H9 (cell line): ENCODE data around the gene SHCBP1. TPM values are rescaled to one million over a fixed set of nuclear protein-coding genes. Genes with fewer than 3 reads are reported as not detected.

Source experiments
- DNase-seq: peaks from one replicate; pipeline ENCODE4 v3.0.0-alpha.2; 2017
- H2AFZ ChIP-seq: one replicate; pipeline ENCODE4 v1.6.1; 2013; ENCODE audit warnings: mild to moderate bottlenecking, low read length, control low read depth, moderate library complexity
- H2AK5ac ChIP-seq: 2 replicates; pipeline ENCODE4 v1.6.1; 2013; ENCODE audit warnings: low read length, control low read depth, mixed read lengths; ENCODE audit not compliant: insufficient read length
- H2BK120ac ChIP-seq: one replicate; pipeline ENCODE4 v1.6.1; 2013; ENCODE audit warnings: low read depth, mild to moderate bottlenecking, low read length, control low read depth, inconsistent platforms; ENCODE audit not compliant: poor library complexity, severe bottlenecking
- H2BK12ac ChIP-seq: 2 replicates; pipeline ENCODE4 v1.6.1; 2013; ENCODE audit warnings: low read length, control low read depth, mixed read lengths, low read depth; ENCODE audit not compliant: insufficient read length
- H2BK15ac ChIP-seq: 2 replicates; pipeline ENCODE4 v1.6.1; 2013; ENCODE audit warnings: low read depth, low read length, control low read depth
- H2BK20ac ChIP-seq: one replicate; pipeline ENCODE4 v1.6.1; 2013; ENCODE audit warnings: low read depth, mild to moderate bottlenecking, low read length, control low read depth, inconsistent platforms; ENCODE audit not compliant: poor library complexity, severe bottlenecking
- H2BK5ac ChIP-seq: 2 replicates; pipeline ENCODE4 v1.6.1; 2013; ENCODE audit warnings: low read length, control low read depth, mixed read lengths; ENCODE audit not compliant: insufficient read length
- H3K14ac ChIP-seq: 2 replicates; pipeline ENCODE4 v1.6.1; 2013; ENCODE audit warnings: low read length, control low read depth; ENCODE audit not compliant: insufficient read depth
- H3K18ac ChIP-seq: 2 replicates; pipeline ENCODE4 v1.6.1; 2013; ENCODE audit warnings: low read depth, mild to moderate bottlenecking, mixed read lengths, low read length, control low read depth; ENCODE audit not compliant: insufficient read length
- H3K23ac ChIP-seq: 2 replicates; pipeline ENCODE4 v1.6.1; 2013; ENCODE audit warnings: low read length, control low read depth, mixed read lengths, low read depth; ENCODE audit not compliant: insufficient read length
- H3K23me2 ChIP-seq: 2 replicates; pipeline ENCODE4 v1.6.1; 2013; ENCODE audit warnings: low read depth, mild to moderate bottlenecking, mixed read lengths, low read length, control low read depth; ENCODE audit not compliant: insufficient read length, poor library complexity, severe bottlenecking
- H3K27ac ChIP-seq: 2 replicates; pipeline ENCODE4 v1.5.1; 2013; ENCODE audit warnings: low read length, control low read depth, mixed read lengths, low read depth; ENCODE audit not compliant: insufficient read length
- H3K27me3 ChIP-seq: 2 replicates; pipeline ENCODE4 v1.6.1; 2013; ENCODE audit warnings: low read length, control low read depth, inconsistent platforms; ENCODE audit not compliant: insufficient read depth
- H3K4ac ChIP-seq: 2 replicates; pipeline ENCODE4 v1.6.1; 2013; ENCODE audit warnings: low read depth, mild to moderate bottlenecking, control low read depth, inconsistent platforms, low read length, moderate library complexity
- H3K4me1 ChIP-seq: 2 replicates; pipeline ENCODE4 v1.6.1; 2013; ENCODE audit warnings: low read length, control low read depth, inconsistent platforms; ENCODE audit not compliant: insufficient read depth
- H3K4me2 ChIP-seq: 2 replicates; pipeline ENCODE4 v1.6.1; 2013; ENCODE audit warnings: low read length, control low read depth, mixed read lengths; ENCODE audit not compliant: insufficient read length, insufficient read depth
- H3K56ac ChIP-seq: 2 replicates; pipeline ENCODE4 v1.6.1; 2013; ENCODE audit warnings: low read depth, mild to moderate bottlenecking, mixed read lengths, low read length, control low read depth; ENCODE audit not compliant: insufficient read length
- H3K79me1 ChIP-seq: 2 replicates; pipeline ENCODE4 v1.6.1; 2013; ENCODE audit warnings: low read depth, mild to moderate bottlenecking, moderate library complexity, low read length, control low read depth, inconsistent platforms; ENCODE audit not compliant: insufficient read depth, poor library complexity, severe bottlenecking
- H3K79me2 ChIP-seq: 2 replicates; pipeline ENCODE4 v1.6.1; 2013; ENCODE audit warnings: low read length, control low read depth, inconsistent platforms; ENCODE audit not compliant: insufficient read depth
- H3K9ac ChIP-seq: 2 replicates; pipeline ENCODE4 v1.6.1; 2013; ENCODE audit warnings: low read length, control low read depth, mixed read lengths; ENCODE audit not compliant: insufficient read length; ENCODE audit errors: extremely low read depth
- H3K9me3 ChIP-seq: one replicate; pipeline ENCODE4 v1.6.1; 2013; ENCODE audit warnings: low read depth, low read length, inconsistent platforms; ENCODE audit not compliant: control insufficient read depth
- H3T11ph ChIP-seq: one replicate; pipeline ENCODE4 v1.6.1; 2013; ENCODE audit warnings: mild to moderate bottlenecking, low read length, control low read depth, inconsistent platforms
- H4K20me1 ChIP-seq: one replicate; pipeline ENCODE4 v1.6.1; 2013; ENCODE audit not compliant: control insufficient read depth, insufficient read length, insufficient read depth
- H4K5ac ChIP-seq: 2 replicates; pipeline ENCODE4 v1.6.1; 2013; ENCODE audit warnings: low read depth, mild to moderate bottlenecking, mixed read lengths, low read length, control low read depth; ENCODE audit not compliant: insufficient read length
- H4K8ac ChIP-seq: replicated peaks from 2 replicates; pipeline ENCODE4 v1.6.1; 2013; ENCODE audit warnings: low read length, control low read depth, mixed read lengths, low read depth; ENCODE audit not compliant: insufficient read length
- H4K91ac ChIP-seq: 2 replicates; pipeline ENCODE4 v1.6.1; 2013; ENCODE audit warnings: low read depth, mild to moderate bottlenecking, moderate library complexity, mixed read lengths, low read length, control low read depth; ENCODE audit not compliant: insufficient read length
- H3K27ac Mint-ChIP-seq, 3 experiments: 2 replicates in 2 of 3; 3 replicates in 1 of 3; pipeline ENCODE4 v1.8.0; 2020 to 2021; ENCODE audit warnings: mixed read lengths in 3 of 3, mild to moderate bottlenecking in 1 of 3, moderate library complexity in 1 of 3
- H3K27me3 Mint-ChIP-seq: 2 replicates; pipeline ENCODE4 v1.8.0; 2021; ENCODE audit warnings: low read depth, mild to moderate bottlenecking, moderate library complexity, mixed read lengths
- H3K36me3 Mint-ChIP-seq, 3 experiments: 2 replicates in 2 of 3; 3 replicates in 1 of 3; pipeline ENCODE4 v1.8.0; 2020 to 2021; ENCODE audit warnings: low read depth in 3 of 3, mixed read lengths in 3 of 3; ENCODE audit not compliant: insufficient read depth in 1 of 3
- H3K4me1 Mint-ChIP-seq, 2 experiments: 2 replicates each; pipeline ENCODE4 v1.8.0; 2020; ENCODE audit warnings: mixed read lengths in 2 of 2
- H3K4me3 Mint-ChIP-seq, 2 experiments: 2 replicates in 1 of 2; 3 replicates in 1 of 2; pipeline ENCODE4 v1.8.0; 2020 to 2021; ENCODE audit warnings: mild to moderate bottlenecking in 2 of 2, mixed read lengths in 2 of 2, moderate library complexity in 1 of 2
- H3K9me3 Mint-ChIP-seq, 2 experiments: 2 replicates in 1 of 2; 3 replicates in 1 of 2; pipeline ENCODE4 v1.8.0; 2020; ENCODE audit warnings: mild to moderate bottlenecking in 2 of 2, mixed read lengths in 2 of 2, moderate library complexity in 1 of 2
- WGBS: extraction: QIAGEN DNeasy Blood & Tissue Kit; methylation state at CpG from one replicate; pipeline ENCODE4 v1.1.7; 2013; ENCODE audit warnings: missing lambda C conversion rate, low lambda C conversion rate, mixed read lengths; ENCODE audit not compliant: insufficient read length; ENCODE audit errors: extremely low coverage; 5-methylcytosine and 5-hydroxymethylcytosine counted together
- total RNA-seq: library from RNA; stranded (reverse); gene quantifications from 2 replicates; pipeline ENCODE4 v1.2.1, GENCODE V29; 2021
- TF ChIP-seq, protein P1 (sequence below): fragments of 200-600 bp; sonication (generic); conservative IDR thresholded peaks from 3 replicates; pipeline ENCODE4 v1.8.0; 2021; ENCODE audit warnings: antibody characterized with exemption, mild to moderate bottlenecking

Gene SHCBP1
- total RNA-seq, 1 experiment from 2014 or later, result 16.6 TPM

DNA sequence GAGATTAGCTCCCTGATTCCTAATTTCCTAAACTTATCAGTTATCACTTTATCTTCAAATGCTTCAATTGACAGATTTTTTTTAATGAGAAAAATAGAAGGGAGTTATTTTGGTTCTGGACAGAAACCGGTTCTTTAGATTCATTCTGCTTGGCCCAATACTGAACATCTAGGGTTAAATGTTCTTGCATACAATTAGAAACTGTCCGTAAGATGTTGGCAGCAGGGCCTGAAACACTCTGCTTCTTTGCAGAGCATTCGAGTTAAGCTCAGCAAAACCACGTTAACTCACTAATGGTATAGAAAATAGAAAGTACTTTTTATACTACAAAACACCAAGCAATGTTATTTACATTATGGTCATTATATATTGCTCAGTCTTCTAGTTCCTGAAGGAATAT, 7.2 kb downstream of the SHCBP1 start:
- Histone ChIP-seq H3K56ac (no peak overlapping the region), H2AK5ac (no peak overlapping the region), H4K91ac (no peak overlapping the region), H3K79me1 (no peaks in the 10 kb centered on the region), H4K8ac (no peak overlapping the region), H3K23me2 (no peaks in the 10 kb centered on the region), H2BK5ac (no peak overlapping the region), H3K4ac (no peak overlapping the region), H4K20me1 (no peaks in the 10 kb centered on the region), H3K4me1 (no peaks in the 10 kb centered on the region), H3T11ph (no peak overlapping the region), H2BK120ac (no peak overlapping the region), H3K9ac (no peak overlapping the region), H3K23ac (no peak overlapping the region), H3K27me3 (no peaks in the 10 kb centered on the region), H3K79me2 (no peaks in the 10 kb centered on the region), H2BK20ac (no peak overlapping the region), H2BK15ac (no peak overlapping the region), H3K9me3 (no peaks in the 10 kb centered on the region), H3K4me2 (no peak overlapping the region), H2AFZ (no peak overlapping the region), H3K18ac (no peak overlapping the region), H3K27ac (no peak overlapping the region), H2BK12ac (no peak overlapping the region), H3K14ac (no peak overlapping the region), H4K5ac (no peak overlapping the region)
- H3K27me3 Mint-ChIP-seq, result no peaks in the 10 kb centered on the region
- no peaks in the 10 kb centered on the region for H3K9me3 Mint-ChIP-seq
- peaks cover 5 to 6% of the 10 kb centered on the region in 2 experiments; a peak in 3 of 4 replicates for H3K4me1 Mint-ChIP-seq
- DNase-seq, result no peak
- TF ChIP-seq, protein P1, sequence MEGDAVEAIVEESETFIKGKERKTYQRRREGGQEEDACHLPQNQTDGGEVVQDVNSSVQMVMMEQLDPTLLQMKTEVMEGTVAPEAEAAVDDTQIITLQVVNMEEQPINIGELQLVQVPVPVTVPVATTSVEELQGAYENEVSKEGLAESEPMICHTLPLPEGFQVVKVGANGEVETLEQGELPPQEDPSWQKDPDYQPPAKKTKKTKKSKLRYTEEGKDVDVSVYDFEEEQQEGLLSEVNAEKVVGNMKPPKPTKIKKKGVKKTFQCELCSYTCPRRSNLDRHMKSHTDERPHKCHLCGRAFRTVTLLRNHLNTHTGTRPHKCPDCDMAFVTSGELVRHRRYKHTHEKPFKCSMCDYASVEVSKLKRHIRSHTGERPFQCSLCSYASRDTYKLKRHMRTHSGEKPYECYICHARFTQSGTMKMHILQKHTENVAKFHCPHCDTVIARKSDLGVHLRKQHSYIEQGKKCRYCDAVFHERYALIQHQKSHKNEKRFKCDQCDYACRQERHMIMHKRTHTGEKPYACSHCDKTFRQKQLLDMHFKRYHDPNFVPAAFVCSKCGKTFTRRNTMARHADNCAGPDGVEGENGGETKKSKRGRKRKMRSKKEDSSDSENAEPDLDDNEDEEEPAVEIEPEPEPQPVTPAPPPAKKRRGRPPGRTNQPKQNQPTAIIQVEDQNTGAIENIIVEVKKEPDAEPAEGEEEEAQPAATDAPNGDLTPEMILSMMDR, result no peak
- WGBS, result no CpG with 5 or more reads among the region's 4 CpGs
- H3K27ac Mint-ChIP-seq, result no peak overlapping the region
- no peak overlapping the region for H3K4me3 Mint-ChIP-seq
- H3K36me3 Mint-ChIP-seq, result peaks cover 34 to 56% (median 55%) of the 10 kb centered on the region in 3 experiments
